HG03457 (cell line): ENCODE data around the gene BCL2L14.
A peak's percentile ranks its signal among the peaks of the same experiment; 100 is the strongest.

Source experiments
- ATAC-seq: cut with Tn5 transposase; IDR thresholded peaks from one replicate; pipeline ENCODE4 v1.9.1; 2021; ENCODE audit warnings: moderate number of reproducible peaks; ENCODE audit not compliant: unreplicated experiment

The BCL2L14 gene

DNA sequence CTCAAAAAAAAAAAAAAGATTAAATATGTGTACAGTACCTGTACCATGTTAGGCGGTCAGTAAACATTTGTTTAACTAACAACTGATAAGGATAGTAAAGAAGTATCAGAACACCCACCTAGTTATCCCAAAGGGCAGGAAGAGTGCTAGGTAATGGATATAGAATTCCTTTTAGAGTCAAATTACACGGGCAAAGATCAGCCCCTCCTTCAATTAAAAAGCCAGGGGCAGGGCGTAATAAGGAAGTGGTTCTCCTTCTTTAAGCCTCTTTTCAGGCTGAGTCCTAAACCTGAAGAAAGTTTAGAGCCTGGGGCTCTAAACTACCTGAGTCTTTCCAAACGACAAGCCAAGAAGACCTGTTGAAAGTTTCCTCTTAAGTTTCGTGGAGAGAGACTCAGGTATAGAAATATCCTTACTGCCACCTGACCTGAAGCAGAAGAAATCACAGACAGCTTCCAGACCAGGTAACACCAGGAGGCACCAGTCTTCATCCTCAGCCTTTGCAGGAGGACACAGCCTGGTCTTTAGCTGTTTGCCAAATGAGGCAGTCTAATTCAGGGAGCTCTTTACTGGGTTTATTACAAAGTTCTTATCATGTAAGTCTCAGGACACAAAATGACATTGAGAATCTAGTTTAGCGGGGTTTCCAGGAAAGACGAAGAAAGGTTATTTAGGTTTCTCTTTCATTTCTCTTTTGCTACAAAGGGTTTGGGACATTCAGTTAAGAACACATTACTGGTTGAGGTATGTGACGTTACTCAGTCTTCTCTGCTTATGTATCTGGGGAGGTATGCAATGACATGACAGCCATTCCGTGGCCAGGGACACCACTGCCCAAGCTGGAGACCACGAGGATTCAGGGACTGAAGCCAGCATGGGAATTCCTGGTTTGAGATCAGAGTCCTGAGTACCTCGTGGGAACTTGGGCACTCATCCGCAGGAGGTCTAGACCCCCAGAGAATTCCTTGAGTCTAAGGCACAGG lies at the start of gene BCL2L14:
TSS of gene BCL2L14 (plus strand) at position 266 of the 983 bp plus-strand sequence. CDS start 8,367 bp downstream, outside the sequence.
- ATAC-seq, result no peak

- no peak for ATAC-seq
These were observed 48.3 kb upstream of the BCL2L14 start for GRCh38 chr12:12022306-12022936.

GRCh38 chr12:12023456-12023855 lies 47.3 kb upstream of the BCL2L14 start:
- ATAC-seq, result no peak

GRCh38 chr12:12024911-12025682 lies 45.6 kb upstream of the BCL2L14 start:
- ATAC-seq, result peak; percentile 63

GRCh38 chr12:12025799-12026386 lies 44.8 kb upstream of the BCL2L14 start:
- ATAC-seq, result no peak

- no peak for ATAC-seq
These were observed 41.9 kb upstream of the BCL2L14 start for GRCh38 chr12:12028668-12029402.

DNA sequence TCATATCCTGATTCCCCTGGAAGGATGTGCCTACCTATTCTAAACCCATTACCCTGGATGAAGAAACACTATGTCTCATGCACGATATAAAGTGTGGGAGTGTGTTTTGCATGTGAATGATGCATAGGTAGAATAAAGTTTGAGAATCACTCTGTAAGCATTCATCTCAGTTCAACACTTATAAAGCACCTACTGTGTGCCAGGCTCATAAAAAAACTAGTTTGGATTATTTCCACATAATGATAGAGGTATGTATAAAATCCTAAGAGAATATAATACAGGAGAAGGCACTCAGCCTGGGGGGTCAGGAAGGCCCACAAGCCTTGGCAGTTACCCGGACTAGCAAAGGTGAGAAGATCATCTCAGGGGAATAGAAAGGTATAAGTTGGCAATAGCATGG lies 41.1 kb upstream of the BCL2L14 start:
- ATAC-seq, result no peak

DNA sequence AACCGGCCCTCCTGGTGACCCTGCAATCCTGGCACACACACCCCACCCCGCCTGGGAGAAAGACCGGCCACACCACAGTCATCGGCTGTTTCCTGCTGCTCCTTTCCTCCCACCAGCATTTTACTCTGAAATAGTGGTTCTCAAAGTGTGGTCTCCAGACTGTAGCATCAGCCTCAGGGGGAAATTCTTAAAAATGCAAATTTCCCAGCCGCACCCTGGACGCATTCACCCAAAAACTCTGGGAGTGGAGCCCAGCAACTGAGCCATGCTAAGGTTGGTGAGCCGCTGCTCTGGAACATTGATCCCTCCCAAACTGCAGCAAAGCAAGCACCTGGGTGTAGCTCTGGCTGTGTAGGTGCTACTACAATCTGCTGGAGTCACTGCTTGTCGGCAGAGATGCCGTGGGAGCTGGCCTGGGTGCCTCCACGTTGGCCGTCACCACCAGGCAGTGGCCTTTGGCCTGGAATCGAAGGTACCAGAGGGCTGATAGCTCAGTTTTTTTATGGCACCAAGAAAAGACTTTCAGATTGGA lies 38.4 kb upstream of the BCL2L14 start:
- no peak for ATAC-seq

DNA sequence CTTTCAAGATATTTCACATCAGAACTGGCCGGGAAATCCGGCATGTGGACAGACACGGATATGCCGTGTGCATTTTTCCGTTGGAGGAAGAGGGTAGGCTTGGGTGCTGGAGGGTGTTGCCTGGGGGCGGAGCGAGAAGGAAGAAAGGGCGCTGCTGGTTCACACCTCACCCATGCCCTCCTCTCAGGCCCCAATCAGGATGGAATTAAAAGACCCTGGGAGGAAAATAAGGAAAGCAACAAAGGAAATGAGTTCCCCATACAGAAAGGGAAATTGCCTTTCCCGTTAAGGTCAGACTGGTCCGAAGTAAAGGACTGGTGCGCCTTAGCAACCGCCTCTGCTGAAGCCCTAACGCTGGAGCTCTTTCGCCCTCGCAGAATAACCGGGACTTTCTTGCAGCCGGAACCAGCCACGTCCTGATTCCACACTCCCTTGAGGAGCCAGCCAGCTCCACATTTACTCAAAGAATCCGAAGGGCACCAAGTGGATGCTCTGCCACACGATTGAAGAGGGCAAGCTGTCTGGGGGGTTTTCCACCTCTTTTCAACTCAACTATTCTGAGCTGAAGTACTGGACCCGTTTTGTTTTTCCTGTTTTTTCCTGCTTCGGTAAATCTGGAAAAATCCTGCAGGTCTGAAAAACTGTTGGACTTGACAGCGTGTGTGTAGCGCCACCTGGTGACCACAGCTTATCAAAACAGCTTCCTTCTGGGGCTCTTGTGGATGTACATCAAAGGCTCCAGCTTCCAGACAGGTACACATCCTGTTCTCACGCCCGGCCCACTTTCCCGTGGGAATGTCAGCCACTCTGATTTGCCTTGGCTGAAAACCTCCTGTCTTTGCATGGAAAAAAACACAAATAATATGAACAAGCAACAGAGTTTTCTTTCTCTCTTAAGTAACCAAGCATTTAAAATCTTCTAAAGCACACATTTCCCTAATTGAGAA lies 37.6 kb upstream of the BCL2L14 start:
- no peak for ATAC-seq

GRCh38 chr12:12033824-12034223 lies 36.9 kb upstream of the BCL2L14 start:
- no peak for ATAC-seq

- ATAC-seq, result no peak
These were observed 36.4 kb upstream of the BCL2L14 start for GRCh38 chr12:12034344-12034743.

- no peak for ATAC-seq
These were observed 35.5 kb upstream of the BCL2L14 start for GRCh38 chr12:12035229-12035628.

DNA sequence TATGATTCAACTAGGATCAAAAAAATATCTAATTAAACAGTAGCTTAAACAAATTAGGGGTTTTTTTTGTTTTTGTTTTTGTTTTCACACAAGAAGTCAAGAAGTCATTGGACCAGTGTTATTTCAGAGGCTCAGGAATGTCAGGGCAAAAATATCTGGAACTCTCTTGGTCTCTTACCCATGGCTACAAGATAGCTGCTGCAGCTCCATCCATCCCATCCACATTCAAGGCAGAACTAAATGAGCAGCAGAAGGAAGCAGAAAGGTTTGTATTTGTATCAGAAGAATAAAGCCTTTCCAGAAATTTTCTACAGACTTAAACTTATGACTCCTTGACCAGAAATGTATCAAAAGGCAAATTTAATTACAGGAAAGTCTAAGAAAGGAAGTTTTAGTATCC lies 33.8 kb upstream of the BCL2L14 start:
- ATAC-seq, result no peak

DNA sequence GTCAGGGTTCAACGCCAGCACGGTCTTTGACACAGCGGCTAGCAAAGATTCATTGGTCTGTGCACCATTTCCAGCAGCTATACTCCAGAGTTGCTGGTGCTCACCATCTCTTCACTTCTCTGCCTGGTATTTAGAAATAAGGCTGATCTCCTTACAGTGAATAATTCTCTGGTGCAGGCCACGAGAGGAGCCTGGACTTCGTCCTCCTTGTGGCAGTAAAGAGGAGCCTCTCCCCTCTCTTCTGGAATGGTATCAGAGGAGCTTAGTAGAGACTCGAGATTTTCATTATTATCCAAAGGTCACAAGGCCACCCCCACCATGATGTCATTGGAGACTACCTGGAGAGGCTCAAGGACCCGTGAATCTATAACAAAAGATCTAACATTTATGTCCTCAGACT lies 30.8 kb upstream of the BCL2L14 start:
- no peak for ATAC-seq

DNA sequence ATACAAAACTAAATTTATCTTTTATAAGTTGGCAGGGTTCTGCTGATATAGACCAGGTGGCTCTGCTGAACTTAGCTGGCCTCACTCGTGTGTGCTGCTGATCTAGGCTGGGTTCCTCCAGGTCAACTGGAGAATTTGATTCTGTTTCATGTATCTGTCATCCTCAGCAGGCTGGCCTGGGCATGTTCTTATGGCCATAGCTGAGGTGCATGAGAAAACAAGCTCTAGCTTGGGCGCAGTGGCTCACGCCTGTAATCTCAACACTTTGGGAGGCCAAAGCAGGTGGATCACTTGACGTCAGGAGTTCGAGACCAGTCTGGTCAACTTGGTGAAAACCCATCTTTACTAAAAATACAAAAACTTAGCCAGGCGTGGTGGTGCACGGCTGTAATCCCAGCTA lies 24.3 kb upstream of the BCL2L14 start:
- no peak for ATAC-seq

GRCh38 chr12:12047682-12048081 lies 23.1 kb upstream of the BCL2L14 start:
- ATAC-seq, result no peak

DNA sequence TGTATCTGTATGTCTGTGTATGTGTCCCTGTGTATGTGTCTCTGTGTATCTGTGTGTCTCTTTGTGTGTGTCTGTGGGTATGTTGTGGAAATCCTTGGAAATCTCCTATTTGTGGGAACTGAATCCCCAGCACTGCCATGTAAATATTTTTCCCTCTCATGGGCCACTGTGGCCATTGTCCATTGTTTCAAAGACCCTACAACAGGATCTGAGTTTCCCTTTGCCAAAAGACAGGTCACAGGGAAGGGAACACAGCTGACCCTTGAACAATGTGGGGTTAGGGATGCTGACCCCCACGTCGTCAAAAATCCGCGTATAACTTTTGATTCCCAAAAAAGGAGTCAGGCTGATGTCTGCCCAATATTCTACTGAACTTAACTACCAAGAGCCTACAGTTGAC lies 22.5 kb upstream of the BCL2L14 start:
- no peak for ATAC-seq

DNA sequence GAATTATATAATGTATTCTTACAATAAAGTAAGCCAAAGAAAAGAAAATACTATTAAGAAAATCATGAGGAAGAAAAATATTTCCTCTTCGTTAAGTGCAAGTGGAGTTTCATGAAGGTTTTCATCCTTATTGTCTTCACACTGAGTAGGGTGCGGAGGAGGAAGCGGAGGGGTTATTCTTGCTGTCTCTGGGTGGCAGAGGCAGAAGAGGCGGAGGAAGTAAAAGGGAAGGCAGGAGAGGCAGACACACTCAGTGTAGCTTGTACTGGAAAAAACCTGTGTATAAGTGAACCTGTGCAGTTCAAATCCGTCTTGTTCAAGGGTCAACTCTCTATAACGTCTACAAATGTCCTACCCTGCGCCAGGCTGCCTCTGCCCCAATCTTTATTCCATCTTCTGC lies 22.0 kb upstream of the BCL2L14 start:
- no peak for ATAC-seq

DNA sequence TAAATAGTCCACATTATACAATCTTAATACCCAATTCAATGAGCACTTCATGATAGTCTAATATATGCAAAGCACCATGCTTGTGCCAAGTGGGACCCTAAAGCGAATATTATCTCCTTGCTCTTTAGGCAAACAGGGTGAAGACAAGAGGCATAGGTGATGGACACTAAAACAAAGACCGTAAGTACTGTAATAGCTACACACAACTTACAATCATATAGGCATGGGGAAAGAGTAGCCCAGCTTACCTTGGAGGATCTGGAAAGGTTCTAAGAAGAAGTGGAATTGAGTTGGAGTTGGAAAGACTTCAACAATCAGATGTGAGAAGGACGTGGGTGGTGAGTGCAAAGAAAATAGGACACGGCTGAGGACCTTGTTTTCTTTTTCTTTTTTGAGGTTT lies 19.1 kb upstream of the BCL2L14 start:
- ATAC-seq, result no peak
